Measurements from ENCODE around the gene SUCNR1.

Gene SUCNR1

DNA sequence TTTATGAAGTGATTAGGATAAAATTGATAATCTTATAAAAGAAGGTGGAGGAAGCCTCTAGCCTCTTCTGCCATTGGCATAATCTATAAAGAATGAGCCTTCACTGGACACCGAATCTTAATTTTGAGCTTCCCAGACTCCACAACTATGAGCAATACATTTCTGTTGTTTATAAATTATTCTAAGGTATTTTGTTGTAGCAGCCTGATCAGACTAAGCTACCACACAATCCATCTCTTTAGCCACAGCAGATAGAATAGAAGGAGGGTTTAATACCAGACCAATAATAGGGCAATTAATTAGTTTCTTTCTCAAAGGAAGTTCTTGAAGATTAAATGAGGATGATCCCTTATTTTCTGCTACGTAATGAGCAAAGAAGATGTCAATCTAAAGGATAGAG is 33.3 kb downstream of the SUCNR1 start:
- no peak overlapping the region for H3K27ac ChIP-seq
- H3K36me3 ChIP-seq, result no peaks in the 10 kb centered on the region
- no peaks in the 10 kb centered on the region for H3K9me3 ChIP-seq
- H3K27me3 ChIP-seq, result no peaks in the 10 kb centered on the region
- TF ChIP-seq, protein P1, sequence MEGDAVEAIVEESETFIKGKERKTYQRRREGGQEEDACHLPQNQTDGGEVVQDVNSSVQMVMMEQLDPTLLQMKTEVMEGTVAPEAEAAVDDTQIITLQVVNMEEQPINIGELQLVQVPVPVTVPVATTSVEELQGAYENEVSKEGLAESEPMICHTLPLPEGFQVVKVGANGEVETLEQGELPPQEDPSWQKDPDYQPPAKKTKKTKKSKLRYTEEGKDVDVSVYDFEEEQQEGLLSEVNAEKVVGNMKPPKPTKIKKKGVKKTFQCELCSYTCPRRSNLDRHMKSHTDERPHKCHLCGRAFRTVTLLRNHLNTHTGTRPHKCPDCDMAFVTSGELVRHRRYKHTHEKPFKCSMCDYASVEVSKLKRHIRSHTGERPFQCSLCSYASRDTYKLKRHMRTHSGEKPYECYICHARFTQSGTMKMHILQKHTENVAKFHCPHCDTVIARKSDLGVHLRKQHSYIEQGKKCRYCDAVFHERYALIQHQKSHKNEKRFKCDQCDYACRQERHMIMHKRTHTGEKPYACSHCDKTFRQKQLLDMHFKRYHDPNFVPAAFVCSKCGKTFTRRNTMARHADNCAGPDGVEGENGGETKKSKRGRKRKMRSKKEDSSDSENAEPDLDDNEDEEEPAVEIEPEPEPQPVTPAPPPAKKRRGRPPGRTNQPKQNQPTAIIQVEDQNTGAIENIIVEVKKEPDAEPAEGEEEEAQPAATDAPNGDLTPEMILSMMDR (IDR thresholded peaks at IDR 0.05), result no peak
- H3K4me3 ChIP-seq (ENCODE audit: low read depth in 1 of 2, low read length in 1 of 2), result no peak overlapping the region
- peaks cover 5 to 9% of the 10 kb centered on the region in 2 experiments for H3K4me1 ChIP-seq (ENCODE audit: control insufficient read depth in 1 of 2, insufficient read depth in 1 of 2, low read depth in 1 of 2, low read length in 1 of 2)

DNA sequence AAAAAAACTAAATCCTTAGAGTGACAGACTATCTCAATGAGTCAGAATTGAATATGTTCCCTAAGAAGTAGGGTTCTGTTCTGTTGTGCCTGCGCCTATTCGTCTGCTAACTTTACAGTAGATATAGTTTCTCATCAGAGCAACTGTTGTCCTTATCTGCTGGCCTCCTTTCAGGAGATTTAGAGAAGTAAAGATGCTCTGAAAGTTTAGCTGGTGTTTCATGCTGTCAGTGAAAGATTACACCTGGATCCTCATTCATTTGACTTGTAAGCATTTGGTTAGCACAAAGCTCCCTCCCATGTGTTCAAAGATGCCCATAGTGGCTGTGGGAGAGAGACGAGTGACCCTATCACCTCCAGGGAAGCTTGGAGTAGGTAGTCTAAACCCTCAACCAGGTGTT is 35.0 kb downstream of the SUCNR1 start:
- Histone ChIP-seq H3K4me1 (ENCODE audit: control insufficient read depth in 1 of 2, insufficient read depth in 1 of 2, low read depth in 1 of 2, low read length in 1 of 2) (peaks cover 5 to 7% of the 10 kb centered on the region in 2 experiments), H3K9me3 (no peaks in the 10 kb centered on the region), H3K27ac (no peak overlapping the region), H3K4me3 (ENCODE audit: low read depth in 1 of 2, low read length in 1 of 2) (no peak overlapping the region), H3K36me3 (no peaks in the 10 kb centered on the region), H3K27me3 (no peaks in the 10 kb centered on the region)
- TF ChIP-seq, protein P1 (IDR thresholded peaks at IDR 0.05), result no peak

DNA sequence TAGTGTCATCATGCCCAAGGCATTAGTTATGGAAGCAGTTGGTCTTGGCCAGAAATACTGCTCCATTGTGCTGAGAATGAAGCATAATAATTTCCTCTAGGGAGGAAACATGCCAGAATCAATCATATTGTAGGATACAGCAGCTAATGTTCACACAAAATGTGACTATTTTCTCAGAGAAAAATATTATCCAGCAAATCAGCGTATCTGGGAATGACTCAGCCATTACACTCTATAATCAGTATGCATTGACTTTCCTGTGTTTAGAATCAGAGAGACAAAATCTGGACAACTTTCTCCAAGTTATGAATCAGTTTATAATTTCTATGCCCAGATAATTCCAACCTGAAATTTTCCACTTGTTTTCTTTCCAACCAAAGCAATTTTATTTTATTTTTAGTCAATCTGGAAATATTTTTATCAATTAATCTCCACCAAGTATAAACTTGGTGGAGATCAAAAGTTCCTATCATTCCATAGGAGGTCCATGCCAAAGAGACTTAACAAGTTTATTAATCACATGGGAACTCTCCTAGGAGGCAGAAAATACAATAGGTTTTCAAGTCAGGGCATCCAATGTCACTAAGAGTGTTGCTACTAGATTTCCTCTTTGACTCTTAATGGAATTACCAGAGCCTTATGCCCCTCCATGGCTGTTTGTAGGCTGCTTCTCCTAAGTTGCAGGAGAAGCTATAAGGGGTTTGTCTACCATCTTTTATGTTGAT is 36.4 kb downstream of the SUCNR1 start:
- TF ChIP-seq, protein P1 (IDR thresholded peaks at IDR 0.05), result no peak
- Histone ChIP-seq H3K4me3 (ENCODE audit: low read depth in 1 of 2, low read length in 1 of 2) (no peak overlapping the region), H3K9me3 (no peaks in the 10 kb centered on the region), H3K4me1 (ENCODE audit: control insufficient read depth in 1 of 2, insufficient read depth in 1 of 2, low read depth in 1 of 2, low read length in 1 of 2) (peaks cover 0 to 1% of the 10 kb centered on the region in 2 experiments), H3K27ac (no peak overlapping the region), H3K36me3 (no peaks in the 10 kb centered on the region), H3K27me3 (no peaks in the 10 kb centered on the region)

DNA sequence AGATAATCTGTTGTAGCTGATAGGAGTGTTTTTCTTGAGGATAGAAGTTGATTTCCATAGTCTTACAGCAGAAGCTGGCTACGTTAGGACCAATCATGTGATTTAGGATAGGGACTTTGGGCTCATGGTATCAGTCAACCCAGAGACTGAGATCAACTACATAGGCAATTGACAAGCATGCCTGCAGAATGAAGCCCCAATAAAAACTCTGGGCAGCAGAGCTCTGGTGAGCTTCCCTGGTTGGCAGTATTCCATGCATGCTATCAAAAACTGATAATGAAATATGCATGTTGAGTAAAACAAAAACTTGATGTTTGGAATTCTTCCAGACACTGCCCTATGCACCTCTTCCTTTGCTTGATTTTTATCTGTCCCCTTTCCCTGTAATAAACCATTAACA is 38.0 kb downstream of the SUCNR1 start:
- H3K36me3 ChIP-seq, result no peaks in the 10 kb centered on the region
- no peaks in the 10 kb centered on the region for H3K9me3 ChIP-seq
- H3K4me3 ChIP-seq (ENCODE audit: low read depth in 1 of 2, low read length in 1 of 2), result no peak overlapping the region
- H3K27ac ChIP-seq, result no peak overlapping the region
- no peaks in the 10 kb centered on the region for H3K4me1 ChIP-seq (ENCODE audit: control insufficient read depth in 1 of 2, insufficient read depth in 1 of 2, low read depth in 1 of 2, low read length in 1 of 2)
- H3K27me3 ChIP-seq, result no peaks in the 10 kb centered on the region
- TF ChIP-seq, protein P1 (IDR thresholded peaks at IDR 0.05), result no peak

DNA sequence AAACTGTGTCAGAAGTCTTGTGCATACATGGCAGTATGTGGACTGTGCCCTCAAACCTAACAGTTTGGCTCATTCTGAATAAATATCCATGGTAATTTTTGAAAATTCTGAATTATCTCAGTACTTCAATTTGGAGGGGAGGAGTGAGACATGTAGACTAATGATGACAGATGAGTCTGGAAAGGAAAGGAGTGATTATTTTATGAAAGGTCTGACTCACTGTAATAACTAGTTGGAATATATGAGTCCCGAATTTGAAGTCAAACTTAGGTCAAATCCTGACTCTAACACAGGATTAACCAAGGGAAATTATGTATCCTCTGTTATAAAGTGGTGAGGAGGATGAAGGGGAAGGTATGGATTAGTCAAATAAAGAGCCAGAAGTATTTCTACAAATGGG is 38.6 kb downstream of the SUCNR1 start:
- TF ChIP-seq, protein P1 (IDR thresholded peaks at IDR 0.05), result no peak
- H3K4me3 ChIP-seq (ENCODE audit: low read depth in 1 of 2, low read length in 1 of 2), result no peak overlapping the region
- H3K4me1 ChIP-seq (ENCODE audit: control insufficient read depth in 1 of 2, insufficient read depth in 1 of 2, low read depth in 1 of 2, low read length in 1 of 2), result no peaks in the 10 kb centered on the region
- no peaks in the 10 kb centered on the region for H3K27me3 ChIP-seq
- no peak overlapping the region for H3K27ac ChIP-seq
- no peaks in the 10 kb centered on the region for H3K36me3 ChIP-seq
- H3K9me3 ChIP-seq, result no peaks in the 10 kb centered on the region
